Endothelial cell (in vitro differentiated cells): ENCODE data around the gene INPP5F. TPM values are rescaled to one million over a fixed set of nuclear protein-coding genes. Genes with fewer than 3 reads are reported as not detected.

Source experiments
- DNase-seq: peaks from one replicate; pipeline ENCODE4 v3.0.0; 2021; ENCODE audit warnings: low spot score
- H3K27ac Mint-ChIP-seq: one replicate; pipeline ENCODE4 v1.8.0; 2021; ENCODE audit warnings: mixed read lengths, inconsistent platforms; ENCODE audit not compliant: unreplicated experiment
- H3K27me3 Mint-ChIP-seq: one replicate; pipeline ENCODE4 v1.8.0; 2021; ENCODE audit warnings: mild to moderate bottlenecking, moderate library complexity, mixed read lengths, inconsistent platforms; ENCODE audit not compliant: unreplicated experiment
- H3K36me3 Mint-ChIP-seq: one replicate; pipeline ENCODE4 v1.8.0; 2021; ENCODE audit warnings: mild to moderate bottlenecking, low read depth, mixed read lengths, inconsistent platforms; ENCODE audit not compliant: unreplicated experiment
- H3K4me1 Mint-ChIP-seq: one replicate; pipeline ENCODE4 v1.8.0; 2021; ENCODE audit warnings: mild to moderate bottlenecking, mixed read lengths, inconsistent platforms; ENCODE audit not compliant: unreplicated experiment
- H3K4me3 Mint-ChIP-seq: one replicate; pipeline ENCODE4 v1.8.0; 2021; ENCODE audit warnings: mild to moderate bottlenecking, mixed read lengths, inconsistent platforms; ENCODE audit not compliant: unreplicated experiment
- H3K9me3 Mint-ChIP-seq: one replicate; pipeline ENCODE4 v1.8.0; 2021; ENCODE audit warnings: mixed read lengths, inconsistent platforms; ENCODE audit not compliant: unreplicated experiment
- CTCF ChIP-seq: fragments of 200-600 bp; sonication (generic); IDR thresholded peaks from one replicate; pipeline ENCODE4 v1.5.0; 2021; ENCODE audit warnings: antibody characterized with exemption; ENCODE audit not compliant: unreplicated experiment
- total RNA-seq: library from RNA; stranded (reverse); fragmentation: NEBNext Ultra II Directional; extraction: Animal tissue kit (Norgen Biotek cat#: 25700); gene quantifications from one replicate; pipeline ENCODE4 v1.2.1, GENCODE V29; 2021; ENCODE audit not compliant: unreplicated experiment

Gene INPP5F
- total RNA-seq, 1 donor from 2014 or later, result 45.7 TPM

- TF ChIP-seq CTCF, result no peak
- Mint-ChIP-seq H3K4me3 (no peak overlapping the region), H3K36me3 (peaks cover 29% of the 10 kb centered on the region), H3K9me3 (no peaks in the 10 kb centered on the region), H3K27ac (no peak overlapping the region), H3K4me1 (no peaks in the 10 kb centered on the region), H3K27me3 (peaks cover 6% of the 10 kb centered on the region)
- DNase-seq, result no peak
Measured at GRCh38 chr10:119827430-119827829, 101.6 kb downstream of the INPP5F start.

- Mint-ChIP-seq H3K36me3 (peaks cover 25% of the 10 kb centered on the region), H3K27me3 (peaks cover 4% of the 10 kb centered on the region), H3K4me3 (no peak overlapping the region), H3K27ac (no peak overlapping the region), H3K9me3 (no peaks in the 10 kb centered on the region), H3K4me1 (no peaks in the 10 kb centered on the region)
- DNase-seq, result no peak
- no peak for TF ChIP-seq CTCF
Measured at GRCh38 chr10:119829429-119829828, 103.6 kb downstream of the INPP5F start.

- Mint-ChIP-seq H3K4me1 (no peaks in the 10 kb centered on the region), H3K36me3 (peaks cover 33% of the 10 kb centered on the region), H3K9me3 (no peaks in the 10 kb centered on the region), H3K27ac (no peak overlapping the region), H3K4me3 (no peak overlapping the region), H3K27me3 (peaks cover 4% of the 10 kb centered on the region)
- no peak for TF ChIP-seq CTCF
- DNase-seq, result no peak
Measured at GRCh38 chr10:119830851-119831250, 105.0 kb downstream of the INPP5F start.

- Mint-ChIP-seq H3K36me3 (peaks cover 38% of the 10 kb centered on the region), H3K4me1 (no peaks in the 10 kb centered on the region)
Measured at GRCh38 chr10:119831656-119832055, 105.8 kb downstream of the INPP5F start.

GRCh38 chr10:119832951-119833350 is 107.1 kb downstream of the INPP5F start:
- no peak for TF ChIP-seq CTCF
- Mint-ChIP-seq H3K9me3 (no peaks in the 10 kb centered on the region), H3K36me3 (peaks cover 49% of the 10 kb centered on the region), H3K4me1 (no peaks in the 10 kb centered on the region), H3K27ac (no peak overlapping the region), H3K4me3 (no peak overlapping the region), H3K27me3 (peaks cover under 1% of the 10 kb centered on the region)
- DNase-seq, result no peak

More at GRCh38 chr10:119831656-119832055, 105.8 kb downstream of the INPP5F start:
- no peak for TF ChIP-seq CTCF
- Mint-ChIP-seq H3K27ac (no peak overlapping the region), H3K4me3 (no peak overlapping the region), H3K9me3 (no peaks in the 10 kb centered on the region), H3K27me3 (no peaks in the 10 kb centered on the region)
- DNase-seq, result no peak
